ENCODE measurements around the gene FOSL1.

DNA sequence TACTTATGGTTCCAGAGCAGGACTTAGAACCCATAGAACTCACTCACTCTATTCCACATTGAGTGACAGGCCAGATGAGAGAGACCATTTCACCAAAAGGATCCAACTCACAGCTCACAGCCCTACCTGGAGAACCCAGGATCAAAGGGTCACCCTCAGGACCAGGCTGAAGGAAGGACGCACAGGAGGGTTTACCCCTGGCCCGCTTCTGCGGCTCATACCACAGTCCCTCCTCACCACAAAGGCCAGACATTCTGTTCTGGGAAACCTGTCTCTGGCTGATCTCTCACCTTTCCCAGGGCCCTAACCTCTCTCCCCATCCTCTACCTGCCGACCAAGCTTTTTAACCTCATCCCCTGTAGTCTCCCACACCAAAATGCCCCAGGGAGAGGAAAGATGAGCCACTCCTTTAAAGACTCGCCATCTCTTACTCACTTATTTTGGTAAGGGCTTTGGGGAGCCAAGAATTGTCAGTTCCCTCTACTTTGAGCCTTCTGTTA, 4.7 kb downstream of the FOSL1 start:
- TF ChIP-seq, protein P1, sequence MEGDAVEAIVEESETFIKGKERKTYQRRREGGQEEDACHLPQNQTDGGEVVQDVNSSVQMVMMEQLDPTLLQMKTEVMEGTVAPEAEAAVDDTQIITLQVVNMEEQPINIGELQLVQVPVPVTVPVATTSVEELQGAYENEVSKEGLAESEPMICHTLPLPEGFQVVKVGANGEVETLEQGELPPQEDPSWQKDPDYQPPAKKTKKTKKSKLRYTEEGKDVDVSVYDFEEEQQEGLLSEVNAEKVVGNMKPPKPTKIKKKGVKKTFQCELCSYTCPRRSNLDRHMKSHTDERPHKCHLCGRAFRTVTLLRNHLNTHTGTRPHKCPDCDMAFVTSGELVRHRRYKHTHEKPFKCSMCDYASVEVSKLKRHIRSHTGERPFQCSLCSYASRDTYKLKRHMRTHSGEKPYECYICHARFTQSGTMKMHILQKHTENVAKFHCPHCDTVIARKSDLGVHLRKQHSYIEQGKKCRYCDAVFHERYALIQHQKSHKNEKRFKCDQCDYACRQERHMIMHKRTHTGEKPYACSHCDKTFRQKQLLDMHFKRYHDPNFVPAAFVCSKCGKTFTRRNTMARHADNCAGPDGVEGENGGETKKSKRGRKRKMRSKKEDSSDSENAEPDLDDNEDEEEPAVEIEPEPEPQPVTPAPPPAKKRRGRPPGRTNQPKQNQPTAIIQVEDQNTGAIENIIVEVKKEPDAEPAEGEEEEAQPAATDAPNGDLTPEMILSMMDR (conservative IDR thresholded peaks at IDR 0.05; ENCODE audit: low read depth in 2 of 2): no peak
- TF ChIP-seq POLR2AphosphoS5 (IDR thresholded peaks at IDR 0.05; ENCODE audit: low read depth): no peak
- TF ChIP-seq, protein P2, sequence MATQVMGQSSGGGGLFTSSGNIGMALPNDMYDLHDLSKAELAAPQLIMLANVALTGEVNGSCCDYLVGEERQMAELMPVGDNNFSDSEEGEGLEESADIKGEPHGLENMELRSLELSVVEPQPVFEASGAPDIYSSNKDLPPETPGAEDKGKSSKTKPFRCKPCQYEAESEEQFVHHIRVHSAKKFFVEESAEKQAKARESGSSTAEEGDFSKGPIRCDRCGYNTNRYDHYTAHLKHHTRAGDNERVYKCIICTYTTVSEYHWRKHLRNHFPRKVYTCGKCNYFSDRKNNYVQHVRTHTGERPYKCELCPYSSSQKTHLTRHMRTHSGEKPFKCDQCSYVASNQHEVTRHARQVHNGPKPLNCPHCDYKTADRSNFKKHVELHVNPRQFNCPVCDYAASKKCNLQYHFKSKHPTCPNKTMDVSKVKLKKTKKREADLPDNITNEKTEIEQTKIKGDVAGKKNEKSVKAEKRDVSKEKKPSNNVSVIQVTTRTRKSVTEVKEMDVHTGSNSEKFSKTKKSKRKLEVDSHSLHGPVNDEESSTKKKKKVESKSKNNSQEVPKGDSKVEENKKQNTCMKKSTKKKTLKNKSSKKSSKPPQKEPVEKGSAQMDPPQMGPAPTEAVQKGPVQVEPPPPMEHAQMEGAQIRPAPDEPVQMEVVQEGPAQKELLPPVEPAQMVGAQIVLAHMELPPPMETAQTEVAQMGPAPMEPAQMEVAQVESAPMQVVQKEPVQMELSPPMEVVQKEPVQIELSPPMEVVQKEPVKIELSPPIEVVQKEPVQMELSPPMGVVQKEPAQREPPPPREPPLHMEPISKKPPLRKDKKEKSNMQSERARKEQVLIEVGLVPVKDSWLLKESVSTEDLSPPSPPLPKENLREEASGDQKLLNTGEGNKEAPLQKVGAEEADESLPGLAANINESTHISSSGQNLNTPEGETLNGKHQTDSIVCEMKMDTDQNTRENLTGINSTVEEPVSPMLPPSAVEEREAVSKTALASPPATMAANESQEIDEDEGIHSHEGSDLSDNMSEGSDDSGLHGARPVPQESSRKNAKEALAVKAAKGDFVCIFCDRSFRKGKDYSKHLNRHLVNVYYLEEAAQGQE (IDR thresholded peaks at IDR 0.05; ENCODE audit: unreplicated experiment): no peak
- TF ChIP-seq CREB1 (CRISPR knock-in tag; IDR thresholded peaks at IDR 0.05; ENCODE audit: low read depth): no peak
- no peak for TF ChIP-seq EZH2 (IDR thresholded peaks at IDR 0.05; ENCODE audit: low read depth, unreplicated experiment)
- TF ChIP-seq EZH2phosphoT487 (IDR thresholded peaks at IDR 0.05; ENCODE audit: unreplicated experiment): no peak
- TF ChIP-seq NANOG (IDR thresholded peaks at IDR 0.05; ENCODE audit: borderline replicate concordance): no peak
- TF ChIP-seq ZNF331 (CRISPR knock-in tag; IDR thresholded peaks at IDR 0.05; ENCODE audit: low read depth): no peak
- TF ChIP-seq ZNF114 (CRISPR knock-in tag; IDR thresholded peaks at IDR 0.05): no peak

Data from GM23338 (cell line).